Measurements from ENCODE around the gene USP10.

USP10 gene

DNA sequence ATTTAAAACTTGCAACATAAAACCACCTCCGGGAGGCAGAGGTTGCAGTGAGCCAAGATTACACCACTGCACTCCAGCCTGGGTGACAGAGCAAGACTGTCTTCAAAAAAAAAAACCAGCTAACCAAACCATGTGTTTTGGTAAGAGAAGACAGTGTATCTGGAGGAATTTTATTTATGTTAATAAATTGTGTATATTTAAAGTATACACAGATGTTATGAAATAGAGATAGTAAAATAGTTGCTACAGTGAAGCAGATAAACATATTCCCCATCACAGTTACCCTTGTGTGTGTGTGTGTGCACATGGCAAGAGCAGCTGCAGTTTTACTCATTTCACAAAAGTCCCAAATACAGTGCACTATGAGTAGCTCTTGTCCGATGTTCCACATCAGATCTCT lies 65.2 kb downstream of the USP10 start:
- TF ChIP-seq, protein P1, sequence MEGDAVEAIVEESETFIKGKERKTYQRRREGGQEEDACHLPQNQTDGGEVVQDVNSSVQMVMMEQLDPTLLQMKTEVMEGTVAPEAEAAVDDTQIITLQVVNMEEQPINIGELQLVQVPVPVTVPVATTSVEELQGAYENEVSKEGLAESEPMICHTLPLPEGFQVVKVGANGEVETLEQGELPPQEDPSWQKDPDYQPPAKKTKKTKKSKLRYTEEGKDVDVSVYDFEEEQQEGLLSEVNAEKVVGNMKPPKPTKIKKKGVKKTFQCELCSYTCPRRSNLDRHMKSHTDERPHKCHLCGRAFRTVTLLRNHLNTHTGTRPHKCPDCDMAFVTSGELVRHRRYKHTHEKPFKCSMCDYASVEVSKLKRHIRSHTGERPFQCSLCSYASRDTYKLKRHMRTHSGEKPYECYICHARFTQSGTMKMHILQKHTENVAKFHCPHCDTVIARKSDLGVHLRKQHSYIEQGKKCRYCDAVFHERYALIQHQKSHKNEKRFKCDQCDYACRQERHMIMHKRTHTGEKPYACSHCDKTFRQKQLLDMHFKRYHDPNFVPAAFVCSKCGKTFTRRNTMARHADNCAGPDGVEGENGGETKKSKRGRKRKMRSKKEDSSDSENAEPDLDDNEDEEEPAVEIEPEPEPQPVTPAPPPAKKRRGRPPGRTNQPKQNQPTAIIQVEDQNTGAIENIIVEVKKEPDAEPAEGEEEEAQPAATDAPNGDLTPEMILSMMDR (IDR thresholded peaks at IDR 0.05; ENCODE audit: borderline replicate concordance, control extremely low read depth, extremely low read depth, insufficient read depth, missing control alignments), result no peak
- in situ Hi-C loops (cut with MboI; ENCODE audit: low sequenced_read_pairs, unreplicated experiment), result no loop called here
- DNase-seq (ENCODE audit: low spot score), result no peak

DNA sequence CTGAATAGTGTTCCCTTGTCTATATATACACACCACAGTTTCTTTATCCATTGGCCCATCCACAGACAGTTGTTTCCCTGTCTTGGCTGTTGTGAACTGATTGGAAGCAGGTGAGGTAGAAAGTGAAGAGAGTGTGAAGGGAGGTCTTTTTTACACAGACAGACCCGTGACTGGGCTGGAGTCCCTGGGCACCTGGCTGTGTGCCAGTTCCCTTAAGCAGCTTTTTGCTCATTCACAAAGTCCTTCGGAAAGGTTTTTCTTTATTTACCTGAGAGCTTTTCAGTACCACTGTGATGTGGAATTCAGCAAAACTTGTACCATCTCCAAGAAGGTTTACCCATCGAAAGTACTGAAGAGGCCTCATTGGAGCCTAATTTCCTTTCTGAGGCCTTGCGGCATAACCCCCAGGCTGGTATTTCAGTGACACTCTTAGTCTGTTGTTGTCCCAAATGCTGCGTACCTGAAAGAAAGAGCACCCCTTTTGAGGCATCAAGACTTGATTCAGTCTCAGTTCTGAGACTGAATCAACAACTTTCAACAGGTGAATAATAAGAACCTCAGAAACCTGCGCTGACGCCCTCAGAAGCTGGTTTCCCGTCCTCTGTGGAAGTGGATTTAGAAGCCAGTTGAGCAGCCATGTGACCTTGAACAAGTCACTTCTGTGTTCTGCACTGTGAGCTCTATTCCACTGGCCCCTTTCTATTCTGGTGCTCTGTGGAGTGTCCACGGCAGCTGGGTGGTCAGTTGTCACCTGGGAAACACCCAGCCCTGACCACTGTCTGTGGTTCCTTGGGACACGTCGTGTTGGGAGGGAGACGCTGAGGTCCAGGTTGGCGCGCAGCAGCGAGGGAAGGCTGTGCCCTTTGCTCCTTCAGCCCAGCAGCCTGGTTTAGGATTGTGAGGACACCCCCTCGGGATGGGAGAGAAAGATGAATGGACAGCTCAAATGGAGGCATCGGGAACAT lies 66.1 kb downstream of the USP10 start:
- TF ChIP-seq, protein P1 (IDR thresholded peaks at IDR 0.05; ENCODE audit: borderline replicate concordance, control extremely low read depth, extremely low read depth, insufficient read depth, missing control alignments), result no peak
- no peak for DNase-seq (ENCODE audit: low spot score)
- in situ Hi-C loops (cut with MboI; ENCODE audit: low sequenced_read_pairs, unreplicated experiment), result no loop called here

DNA sequence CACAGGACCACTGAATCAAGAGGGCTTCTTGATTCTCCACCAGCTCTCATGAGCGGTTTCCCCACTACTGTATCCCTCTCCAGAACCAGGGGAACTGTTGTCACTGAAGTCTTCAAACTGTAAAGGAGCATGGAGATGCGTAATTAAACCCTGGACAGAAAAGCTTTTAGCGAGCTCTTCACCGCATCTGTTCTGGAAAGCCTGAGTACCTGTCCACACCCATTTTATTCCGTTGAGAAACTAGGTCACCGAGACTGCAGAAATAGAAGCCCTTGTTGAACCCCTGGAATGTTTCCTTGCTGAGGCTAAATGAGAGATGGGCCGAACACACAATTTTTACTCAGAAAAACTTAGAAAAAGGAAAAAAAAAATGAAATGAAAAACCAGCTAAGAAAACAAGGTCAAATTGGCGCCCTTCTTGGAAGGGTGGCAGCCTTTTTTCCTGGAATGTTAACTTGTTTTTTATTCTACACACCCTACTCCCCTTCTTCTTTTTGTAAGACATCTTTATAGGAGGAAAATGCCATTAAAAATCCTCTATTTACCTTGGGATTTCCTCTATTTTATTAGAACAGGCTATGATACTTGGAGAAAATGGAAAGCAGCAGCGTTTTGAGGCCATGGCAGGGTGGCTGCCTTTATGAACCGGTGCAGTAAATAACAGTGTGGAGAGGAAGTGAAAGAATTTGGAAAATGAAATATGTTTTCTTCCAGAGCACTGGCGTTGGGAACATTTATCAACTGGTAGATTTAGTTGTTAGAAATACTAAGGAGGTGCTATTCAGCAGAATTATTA lies 67.4 kb downstream of the USP10 start:
- DNase-seq (ENCODE audit: low spot score), result no peak
- TF ChIP-seq, protein P1 (IDR thresholded peaks at IDR 0.05; ENCODE audit: borderline replicate concordance, control extremely low read depth, extremely low read depth, insufficient read depth, missing control alignments), result no peak
- in situ Hi-C loops (cut with MboI; ENCODE audit: low sequenced_read_pairs, unreplicated experiment), result no loop called here

DNA sequence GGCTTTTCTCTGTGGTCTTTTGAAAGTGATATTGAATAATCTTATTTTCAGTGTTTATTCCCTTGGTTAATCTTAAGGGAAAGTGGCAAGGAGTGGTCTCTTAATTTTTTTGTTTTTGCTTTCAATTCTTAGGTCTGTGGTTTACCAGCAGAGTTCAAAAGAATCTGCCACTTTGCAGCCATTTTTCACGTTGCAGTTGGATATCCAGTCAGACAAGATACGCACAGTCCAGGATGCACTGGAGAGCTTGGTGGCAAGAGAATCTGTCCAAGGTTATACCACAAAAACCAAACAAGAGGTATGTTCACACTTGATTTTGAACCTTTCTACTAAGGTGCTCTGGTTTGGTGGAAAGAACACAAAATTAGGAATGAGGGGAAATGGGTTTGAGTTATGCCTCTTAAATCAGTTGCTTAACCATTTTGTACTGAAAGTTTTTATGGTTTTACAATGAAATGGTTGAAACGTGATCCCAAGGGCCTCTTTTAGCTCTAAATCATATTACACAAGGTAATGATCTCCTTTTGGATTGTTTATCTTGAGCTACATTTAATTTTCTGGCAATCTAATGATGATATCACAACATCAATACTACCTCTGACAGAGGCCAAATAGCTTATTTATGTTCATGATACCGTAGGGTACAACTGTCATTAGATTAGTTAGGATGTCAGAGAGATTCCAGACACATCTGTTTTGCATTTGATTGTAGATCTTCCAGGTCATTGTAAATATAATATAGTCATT lies 68.4 kb downstream of the USP10 start:
- DNase-seq (ENCODE audit: low spot score), result no peak
- TF ChIP-seq, protein P1 (IDR thresholded peaks at IDR 0.05; ENCODE audit: borderline replicate concordance, control extremely low read depth, extremely low read depth, insufficient read depth, missing control alignments), result no peak
- in situ Hi-C loops (cut with MboI; ENCODE audit: low sequenced_read_pairs, unreplicated experiment), result no loop called here

DNA sequence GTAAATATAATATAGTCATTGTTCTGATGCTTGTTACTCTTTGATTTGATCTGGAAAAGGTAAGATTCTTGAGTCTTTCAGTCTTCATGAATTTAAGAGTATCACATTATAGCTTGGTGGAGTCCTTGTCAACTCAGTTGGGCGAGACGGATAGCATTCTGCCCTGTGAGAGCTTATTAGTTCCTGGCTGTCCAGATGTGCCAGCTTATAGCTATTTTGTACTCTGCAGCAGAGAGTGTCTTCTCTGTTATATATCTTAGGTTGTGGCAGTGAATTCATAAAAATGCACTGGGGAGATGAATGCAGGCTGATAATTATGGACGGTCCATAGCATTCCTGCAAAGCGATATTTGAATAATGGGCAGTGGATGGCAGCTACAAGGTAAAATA lies 69.0 kb downstream of the USP10 start:
- no peak for DNase-seq (ENCODE audit: low spot score)
- TF ChIP-seq, protein P1 (IDR thresholded peaks at IDR 0.05; ENCODE audit: borderline replicate concordance, control extremely low read depth, extremely low read depth, insufficient read depth, missing control alignments), result no peak
- in situ Hi-C loops (cut with MboI; ENCODE audit: low sequenced_read_pairs, unreplicated experiment), result no loop called here

DNA sequence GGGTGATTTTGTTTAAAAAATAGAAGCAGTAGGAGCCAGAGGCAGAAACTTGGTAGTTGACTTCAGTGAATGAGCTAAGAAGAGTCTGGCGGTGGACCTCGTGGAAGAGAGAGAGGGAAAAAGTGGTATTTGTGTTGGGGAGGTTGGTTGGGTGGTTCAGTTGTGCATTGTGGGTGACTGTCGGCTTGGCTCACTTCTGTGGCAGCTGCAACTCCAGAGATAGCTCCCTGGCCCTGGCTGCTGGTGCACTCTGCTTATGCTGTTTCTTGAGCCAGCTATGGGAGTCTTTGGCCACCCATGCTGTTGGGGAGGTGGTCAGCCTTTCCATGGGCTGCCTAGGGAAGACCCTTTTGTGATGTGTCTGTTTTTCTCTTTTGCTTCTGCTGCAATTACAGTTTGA lies 69.6 kb downstream of the USP10 start:
- TF ChIP-seq, protein P1 (IDR thresholded peaks at IDR 0.05; ENCODE audit: borderline replicate concordance, control extremely low read depth, extremely low read depth, insufficient read depth, missing control alignments), result no peak
- DNase-seq (ENCODE audit: low spot score), result no peak
- in situ Hi-C loops (cut with MboI; ENCODE audit: low sequenced_read_pairs, unreplicated experiment), result no loop called here
